Choroid plexus epithelial cell (primary cell): ENCODE data around the gene MCL1.
A peak's percentile ranks its signal among the peaks of the same experiment; 100 is the strongest.

Source experiments
- DNase-seq: peaks from one replicate; pipeline ENCODE4 v3.0.0-alpha.2; 2010; ENCODE audit warnings: low read depth
- H3K4me3 ChIP-seq: 2 replicates; pipeline ENCODE4 v1.5.1; 2011; ENCODE audit warnings: low read depth, mild to moderate bottlenecking, control low read depth, low read length, moderate library complexity
- CTCF ChIP-seq: conservative IDR thresholded peaks from 2 replicates; pipeline ENCODE4 v1.5.1; 2011; ENCODE audit warnings: low read depth, mild to moderate bottlenecking, control low read depth, inconsistent platforms, low read length, moderate library complexity

Gene MCL1

GRCh38 chr1:150548632-150549495 lies 30.5 kb downstream of the MCL1 start, which contains the start of gene ADAMTSL4:
Gene ADAMTSL4 (plus strand): TSS chr1:150549408. CDS start chr1:150552289, 2,881 bp downstream.
- DNase-seq, result peak; percentile 78
- TF ChIP-seq CTCF, result no peak
- H3K4me3 ChIP-seq, result peak within 1 kb of the TSS; percentile 60

- TF ChIP-seq CTCF, result no peak
- no peak for DNase-seq
- H3K4me3 ChIP-seq, result peak overlapping the region; percentile 60
Measured at GRCh38 chr1:150548324-150548631, 31.1 kb downstream of the MCL1 start.

GRCh38 chr1:150546294-150546937 lies 33.0 kb downstream of the MCL1 start:
- TF ChIP-seq CTCF, result no peak
- no peak for DNase-seq
- H3K4me3 ChIP-seq, result no peak overlapping the region

- TF ChIP-seq CTCF, result no peak
- no peak overlapping the region for H3K4me3 ChIP-seq
- DNase-seq, result no peak
Measured at GRCh38 chr1:150545486-150546032, 33.9 kb downstream of the MCL1 start.

- no peak overlapping the region for H3K4me3 ChIP-seq
- TF ChIP-seq CTCF, result no peak
- DNase-seq, result no peak
Measured at GRCh38 chr1:150544204-150544603, 35.2 kb downstream of the MCL1 start.

- H3K4me3 ChIP-seq, result no peak overlapping the region
- TF ChIP-seq CTCF, result no peak
- DNase-seq, result no peak
Measured at GRCh38 chr1:150543500-150544143, 35.8 kb downstream of the MCL1 start.
